ENCODE measurements around the gene ARMH3.

ARMH3 gene

GRCh38 chr10:101935431-101935830, 120.5 kb downstream of the ARMH3 start:
- H3K4me2 ChIP-seq = no peak overlapping the region
- no peak overlapping the region for H3K27ac ChIP-seq
- H3K27me3 ChIP-seq = no peaks in the 10 kb centered on the region

GRCh38 chr10:101934686-101935305, 121.2 kb downstream of the ARMH3 start:
- no peak for TF ChIP-seq Cebpa-rat (IDR thresholded peaks at IDR 0.05)
- Histone ChIP-seq H3K9me3 (replicated peaks in 1 of 11) (no peaks in the 10 kb centered on the region), H3K4me2 (no peak overlapping the region), H3K4me3 (no peak overlapping the region), H3K9ac (no peak overlapping the region), H3K27ac (no peak overlapping the region), H3K36me3 (peaks cover 32 to 96% (median 60%) of the 10 kb centered on the region in 11 experiments), H4K20me1 (peaks cover 0 to 92% (median 4%) of the 10 kb centered on the region in 11 experiments; a peak in 9 of 22 replicates), H3K27me3 (no peaks in the 10 kb centered on the region), H3K4me1 (peaks cover 0 to 9% (median 0%) of the 10 kb centered on the region in 10 experiments; a peak in 1 of 20 replicates)

More at GRCh38 chr10:101935431-101935830, 120.5 kb downstream of the ARMH3 start:
- Histone ChIP-seq H3K4me3 (no peak overlapping the region), H3K9me3 (replicated peaks in 1 of 11) (no peaks in the 10 kb centered on the region), H3K9ac (no peak overlapping the region), H4K20me1 (peaks cover 0 to 90% (median 4%) of the 10 kb centered on the region in 11 experiments; a peak in 9 of 22 replicates), H3K4me1 (peaks cover 0 to 10% (median 0%) of the 10 kb centered on the region in 10 experiments; a peak in 1 of 20 replicates), H3K36me3 (peaks cover 38 to 96% (median 64%) of the 10 kb centered on the region in 11 experiments)
- no peak for TF ChIP-seq Cebpa-rat (IDR thresholded peaks at IDR 0.05)

GRCh38 chr10:101933976-101934375, 122.0 kb downstream of the ARMH3 start:
- peaks cover 25 to 96% (median 55%) of the 10 kb centered on the region in 11 experiments for H3K36me3 ChIP-seq
- H3K4me2 ChIP-seq = no peak overlapping the region
- H3K9ac ChIP-seq = no peak overlapping the region
- peaks cover 0 to 93% (median 3%) of the 10 kb centered on the region in 11 experiments; a peak in 9 of 22 replicates for H4K20me1 ChIP-seq
- H3K4me3 ChIP-seq = no peak overlapping the region
- H3K4me1 ChIP-seq = 0 out of 20 replicates have a peak, but pooled peaks cover 0 to under 1% (median 0%) of the 10 kb centered on the region in 10 experiments
- no peak overlapping the region for H3K27ac ChIP-seq
- no peak for TF ChIP-seq Cebpa-rat (IDR thresholded peaks at IDR 0.05)
- H3K9me3 ChIP-seq (replicated peaks in 1 of 11) = no peaks in the 10 kb centered on the region
- H3K27me3 ChIP-seq = no peaks in the 10 kb centered on the region

- no peak overlapping the region for H3K27ac ChIP-seq
- no peaks in the 10 kb centered on the region for H3K27me3 ChIP-seq
- H4K20me1 ChIP-seq = peaks cover 0 to 91% (median 0%) of the 10 kb centered on the region in 11 experiments; a peak in 8 of 22 replicates
- H3K9ac ChIP-seq = no peak overlapping the region
- H3K4me2 ChIP-seq = no peak overlapping the region
- H3K4me1 ChIP-seq = no peaks in the 10 kb centered on the region
- TF ChIP-seq Cebpa-rat (IDR thresholded peaks at IDR 0.05) = no peak
- no peaks in the 10 kb centered on the region for H3K9me3 ChIP-seq (replicated peaks in 1 of 11)
- peaks cover 16 to 96% (median 57%) of the 10 kb centered on the region in 11 experiments; a peak in 20 of 22 replicates for H3K36me3 ChIP-seq
- H3K4me3 ChIP-seq = no peak overlapping the region
Measured at GRCh38 chr10:101932183-101932582, 123.8 kb downstream of the ARMH3 start.

GRCh38 chr10:101925027-101925426, 130.9 kb downstream of the ARMH3 start:
- H3K27ac ChIP-seq = no peak overlapping the region
- H3K4me3 ChIP-seq = no peak overlapping the region
- peaks cover 18 to 94% (median 52%) of the 10 kb centered on the region in 11 experiments; a peak in 21 of 22 replicates for H3K36me3 ChIP-seq
- peaks cover 0 to 13% (median 2%) of the 10 kb centered on the region in 10 experiments; a peak in 6 of 20 replicates for H3K4me1 ChIP-seq
- H3K9me3 ChIP-seq (replicated peaks in 1 of 11) = no peaks in the 10 kb centered on the region
- H3K27me3 ChIP-seq = no peaks in the 10 kb centered on the region
- H4K20me1 ChIP-seq = peaks cover 0 to 47% (median 0%) of the 10 kb centered on the region in 11 experiments; a peak in 7 of 22 replicates
- no peak overlapping the region for H3K4me2 ChIP-seq
- TF ChIP-seq Cebpa-rat (IDR thresholded peaks at IDR 0.05) = no peak
- no peak overlapping the region for H3K9ac ChIP-seq

GRCh38 chr10:101923256-101923655, 132.7 kb downstream of the ARMH3 start:
- Histone ChIP-seq H3K4me3 (no peak overlapping the region), H4K20me1 (peaks cover 0 to 50% (median 0%) of the 10 kb centered on the region in 11 experiments; a peak in 7 of 22 replicates), H3K4me1 (peaks cover 0 to 16% (median 2%) of the 10 kb centered on the region in 10 experiments; a peak in 6 of 20 replicates), H3K27ac (no peak overlapping the region), H3K9me3 (replicated peaks in 1 of 11) (no peaks in the 10 kb centered on the region), H3K36me3 (peaks cover 22 to 94% (median 49%) of the 10 kb centered on the region in 11 experiments; a peak in 21 of 22 replicates), H3K9ac (no peak overlapping the region), H3K4me2 (no peak overlapping the region), H3K27me3 (no peaks in the 10 kb centered on the region)
- TF ChIP-seq Cebpa-rat (IDR thresholded peaks at IDR 0.05) = no peak

- Histone ChIP-seq H3K4me2 (no peak overlapping the region), H3K9me3 (replicated peaks in 1 of 11) (no peaks in the 10 kb centered on the region), H3K27me3 (no peaks in the 10 kb centered on the region), H4K20me1 (peaks cover 0 to 50% (median 0%) of the 10 kb centered on the region in 11 experiments; a peak in 7 of 22 replicates), H3K4me1 (peaks cover 0 to 16% (median 2%) of the 10 kb centered on the region in 10 experiments; a peak in 6 of 20 replicates), H3K4me3 (no peak overlapping the region), H3K36me3 (peaks cover 22 to 94% (median 45%) of the 10 kb centered on the region in 11 experiments; a peak in 21 of 22 replicates), H3K9ac (no peak overlapping the region), H3K27ac (no peak overlapping the region)
- TF ChIP-seq Cebpa-rat (IDR thresholded peaks at IDR 0.05) = no peak
Measured at GRCh38 chr10:101922846-101923245, 133.1 kb downstream of the ARMH3 start.

- H3K4me1 ChIP-seq = peaks cover 0 to 20% (median 2%) of the 10 kb centered on the region in 10 experiments; a peak in 6 of 20 replicates
- no peak overlapping the region for H3K4me3 ChIP-seq
- H3K36me3 ChIP-seq = peaks cover 13 to 94% (median 31%) of the 10 kb centered on the region in 11 experiments; a peak in 20 of 22 replicates
- H3K4me2 ChIP-seq = peak overlapping the region in 2 of 11 experiments; percentile 10 to 33; a peak in 3 of 22 replicates
- H3K27me3 ChIP-seq = no peaks in the 10 kb centered on the region
- no peak overlapping the region for H3K9ac ChIP-seq
- peaks cover 0 to 62% (median 0%) of the 10 kb centered on the region in 11 experiments; a peak in 7 of 22 replicates for H4K20me1 ChIP-seq
- no peak for TF ChIP-seq Cebpa-rat (IDR thresholded peaks at IDR 0.05)
- peak overlapping the region in 2 of 11 experiments; percentile 41 to 50; a peak in 3 of 22 replicates for H3K27ac ChIP-seq
- H3K9me3 ChIP-seq (replicated peaks in 1 of 11) = no peaks in the 10 kb centered on the region
Measured at GRCh38 chr10:101920546-101920945, 135.4 kb downstream of the ARMH3 start.

All from BLaER1 treated with 17β-estradiol and CSF1 and Interleukin-3, amounts not matched to agents 10 nM and 100 nM (cell line).